ENCODE data around the gene SLC6A13.

SLC6A13 gene

GRCh38 chr12:177980-178828, 84.4 kb downstream of the SLC6A13 start:
- DNase-seq (ENCODE audit: low read depth): no peak

- DNase-seq (ENCODE audit: low read depth): no peak
Observed at GRCh38 chr12:177336-177979, 85.2 kb downstream of the SLC6A13 start.

- no peak for DNase-seq (ENCODE audit: low read depth)
Observed at GRCh38 chr12:176321-177181, 86.1 kb downstream of the SLC6A13 start.

- DNase-seq (ENCODE audit: low read depth): no peak
Observed at GRCh38 chr12:175759-176158, 86.9 kb downstream of the SLC6A13 start.

GRCh38 chr12:175250-175649, 87.4 kb downstream of the SLC6A13 start:
- DNase-seq (ENCODE audit: low read depth): no peak

GRCh38 chr12:174596-174995, 88.0 kb downstream of the SLC6A13 start:
- no peak for DNase-seq (ENCODE audit: low read depth)

GRCh38 chr12:174124-174523, 88.5 kb downstream of the SLC6A13 start:
- no peak for DNase-seq (ENCODE audit: low read depth)

- DNase-seq (ENCODE audit: low read depth): no peak
Observed at GRCh38 chr12:172732-173161, 89.9 kb downstream of the SLC6A13 start.

- DNase-seq (ENCODE audit: low read depth): no peak
Observed at GRCh38 chr12:171743-172676, 90.6 kb downstream of the SLC6A13 start.

GRCh38 chr12:171276-171675, 91.4 kb downstream of the SLC6A13 start:
- DNase-seq (ENCODE audit: low read depth): no peak

All from stimulated activated CD8-positive, alpha-beta memory T cell treated with anti-CD3 and anti-CD28 coated beads, Interleukin-12 subunit alpha, Interleukin-12 subunit beta, amount 100 ng/mL, for 4 hours (primary cell).